ENCODE data around the gene CAGE1.

GRCh38 chr6:7324520-7324919 is 65.0 kb downstream of the CAGE1 start:
- TF ChIP-seq CTCF (IDR thresholded peaks at IDR 0.05; ENCODE audit: extremely low read depth in 1 of 2, insufficient read depth in 1 of 2, low read depth in 1 of 2, low read length in 2 of 2) = no peak
- TF ChIP-seq MAX (IDR thresholded peaks at IDR 0.05; ENCODE audit: insufficient read depth, insufficient read length) = no peak
- TF ChIP-seq EZH2 (IDR thresholded peaks at IDR 0.05; ENCODE audit: borderline replicate concordance, low read depth, low read length, severe bottlenecking) = no peak
- TF ChIP-seq POLR2AphosphoS5 (IDR thresholded peaks at IDR 0.05; ENCODE audit: insufficient read depth, low read depth, low read length) = no peak
- TF ChIP-seq FOS (IDR thresholded peaks at IDR 0.05; ENCODE audit: borderline replicate concordance, insufficient read depth, low read length) = no peak

Measured in endothelial cell of umbilical vein (primary cell).